Body of pancreas (tissue), 4 donors: Measurements from ENCODE around the gene CSAG2.
"Not testable (repeated sequence)": the region's sequence is repeated elsewhere in the genome, so short reads cannot be mapped to it uniquely, and the experiment has no call there.

Source experiments
- POLR2A ChIP-seq, 3 donors: fragments of 450-650 bp; IDR thresholded peaks; one replicate each; pipeline ENCODE4 v1.6.1; 2016; ENCODE audit warnings: antibody characterized with exemption in 3 of 3, mild to moderate bottlenecking in 2 of 3
- TF ChIP-seq, protein P1 (sequence below), 7 experiments: fragments of 450-650 bp in 4 of 7; fragments of 200-600 bp in 3 of 7; sonication (generic) in 3 of 7; IDR thresholded peaks; one replicate each; pipeline ENCODE4 v1.5.1; 2016 to 2019; ENCODE audit warnings: antibody characterized with exemption in 7 of 7

DNA sequence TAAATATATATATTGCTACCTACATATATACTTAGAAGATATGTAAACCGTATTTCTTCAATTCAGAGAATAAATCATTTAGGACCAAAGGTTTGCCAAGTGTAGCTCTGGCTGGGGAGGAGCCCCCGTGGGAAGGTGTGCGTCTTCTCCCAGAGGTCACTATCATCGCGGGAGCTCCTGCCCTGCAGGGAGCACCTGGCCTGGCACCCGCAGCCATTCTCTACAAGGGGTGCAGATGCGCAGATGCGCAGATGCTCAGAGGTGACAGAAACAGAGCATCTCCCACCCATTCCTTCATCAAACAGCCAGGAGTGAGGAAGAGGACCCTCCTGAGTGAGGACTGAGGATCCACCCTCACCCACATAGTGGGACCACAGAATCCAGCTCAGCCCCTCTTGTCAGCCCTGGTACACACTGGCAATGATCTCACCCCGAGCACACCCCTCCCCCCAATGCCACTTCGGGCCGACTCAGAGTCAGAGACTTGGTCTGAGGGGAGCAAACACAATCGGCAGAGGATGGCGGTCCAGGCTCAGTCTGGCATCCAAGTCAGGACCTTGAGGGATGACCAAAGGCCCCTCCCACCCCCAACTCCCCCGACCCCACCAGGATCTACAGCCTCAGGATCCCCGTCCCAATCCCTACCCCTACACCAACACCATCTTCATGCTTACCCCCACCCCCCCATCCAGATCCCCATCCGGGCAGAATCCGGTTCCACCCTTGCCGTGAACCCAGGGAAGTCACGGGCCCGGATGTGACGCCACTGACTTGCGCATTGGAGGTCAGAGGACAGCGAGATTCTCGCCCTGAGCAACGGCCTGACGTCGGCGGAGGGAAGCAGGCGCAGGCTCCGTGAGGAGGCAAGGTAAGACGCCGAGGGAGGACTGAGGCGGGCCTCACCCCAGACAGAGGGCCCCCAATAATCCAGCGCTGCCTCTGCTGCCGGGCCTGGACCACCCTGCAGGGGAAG lies 5.0 kb upstream of the CSAG2 start, which contains the start of gene MAGEA2B:
- TF ChIP-seq, protein P1, sequence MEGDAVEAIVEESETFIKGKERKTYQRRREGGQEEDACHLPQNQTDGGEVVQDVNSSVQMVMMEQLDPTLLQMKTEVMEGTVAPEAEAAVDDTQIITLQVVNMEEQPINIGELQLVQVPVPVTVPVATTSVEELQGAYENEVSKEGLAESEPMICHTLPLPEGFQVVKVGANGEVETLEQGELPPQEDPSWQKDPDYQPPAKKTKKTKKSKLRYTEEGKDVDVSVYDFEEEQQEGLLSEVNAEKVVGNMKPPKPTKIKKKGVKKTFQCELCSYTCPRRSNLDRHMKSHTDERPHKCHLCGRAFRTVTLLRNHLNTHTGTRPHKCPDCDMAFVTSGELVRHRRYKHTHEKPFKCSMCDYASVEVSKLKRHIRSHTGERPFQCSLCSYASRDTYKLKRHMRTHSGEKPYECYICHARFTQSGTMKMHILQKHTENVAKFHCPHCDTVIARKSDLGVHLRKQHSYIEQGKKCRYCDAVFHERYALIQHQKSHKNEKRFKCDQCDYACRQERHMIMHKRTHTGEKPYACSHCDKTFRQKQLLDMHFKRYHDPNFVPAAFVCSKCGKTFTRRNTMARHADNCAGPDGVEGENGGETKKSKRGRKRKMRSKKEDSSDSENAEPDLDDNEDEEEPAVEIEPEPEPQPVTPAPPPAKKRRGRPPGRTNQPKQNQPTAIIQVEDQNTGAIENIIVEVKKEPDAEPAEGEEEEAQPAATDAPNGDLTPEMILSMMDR (IDR thresholded peaks at IDR 0.05), result not testable (repeated sequence)
- not testable (repeated sequence) for TF ChIP-seq POLR2A (IDR thresholded peaks at IDR 0.05)
